HepG2 (cell line): ENCODE measurements around the gene NR1H3. TPM values are rescaled to one million over a fixed set of nuclear protein-coding genes. Genes with fewer than 3 reads are reported as not detected.

Source experiments
- CEBPB ChIP-seq: IDR thresholded peaks from 2 replicates; pipeline ENCODE4 v1.6.1; 2011; ENCODE audit warnings: low read depth, low read length, improper control_type of control experiment, borderline replicate concordance
- SMYD3 ChIP-seq: sonication (generic); formaldehyde crosslinking; IDR thresholded peaks from 2 replicates; pipeline ENCODE4 v1.8.1; 2023; ENCODE audit warnings: mild to moderate bottlenecking, missing genetic modification reagents
- TIGD3 ChIP-seq: sonication (generic); formaldehyde crosslinking; IDR thresholded peaks from 2 replicates; pipeline ENCODE4 v1.5.1; 2020; ENCODE audit warnings: mild to moderate bottlenecking, missing genetic modification reagents, borderline replicate concordance
- polyA plus RNA-seq, 8 experiments: library from polyadenylated mRNA; depleted of rRNA in 3 of 8; stranded (reverse) in 7 of 8; unstranded in 1 of 8; fragments of >200 nt; fragmentation: Illumina TruSeq in 4 of 8; extraction: Trizol in 4 of 8; gene quantifications; 2 replicates each; pipeline versions ENCODE4 v1.2.1 to v1.2.3, GENCODE V29; 2011 to 2016; ENCODE audit warnings: low read depth in 4 of 8, missing spikeins in 1 of 8, mixed read lengths in 1 of 8; ENCODE audit not compliant: insufficient read depth in 1 of 8
- total RNA-seq, 5 experiments: library from RNA; depleted of rRNA; stranded (reverse); fragments of >200 nt; fragmentation: Illumina TruSeq; extraction: Trizol; gene quantifications; 2 replicates each; pipeline ENCODE4 v1.2.3, GENCODE V29; 2016; ENCODE audit warnings: low read depth in 1 of 5
- TF ChIP-seq, protein P1 (sequence below): sonication (generic); formaldehyde crosslinking; IDR thresholded peaks from 2 replicates; pipeline ENCODE4 v1.8.1; 2023; ENCODE audit warnings: mild to moderate bottlenecking, inconsistent platforms, moderate library complexity, missing genetic modification reagents, borderline replicate concordance
- TF ChIP-seq, protein P2 (sequence below): sonication (generic); formaldehyde crosslinking; IDR thresholded peaks from 2 replicates; pipeline ENCODE4 v1.5.0; 2020; ENCODE audit warnings: missing genetic modification reagents

Gene NR1H3
- total and polyA plus RNA-seq, 2 of the 13 experiments (the other 11 are each of a cell fraction or from before 2014, with no cell fraction given), result 41.8 to 102 TPM

GRCh38 chr11:47215366-47215910 is 42.4 kb upstream of the NR1H3 start (continued):
- TF ChIP-seq TIGD3 (CRISPR knock-in tag), result 0 out of 2 replicates have a peak, but pooled peaks have one; percentile 33
- TF ChIP-seq, protein P1, sequence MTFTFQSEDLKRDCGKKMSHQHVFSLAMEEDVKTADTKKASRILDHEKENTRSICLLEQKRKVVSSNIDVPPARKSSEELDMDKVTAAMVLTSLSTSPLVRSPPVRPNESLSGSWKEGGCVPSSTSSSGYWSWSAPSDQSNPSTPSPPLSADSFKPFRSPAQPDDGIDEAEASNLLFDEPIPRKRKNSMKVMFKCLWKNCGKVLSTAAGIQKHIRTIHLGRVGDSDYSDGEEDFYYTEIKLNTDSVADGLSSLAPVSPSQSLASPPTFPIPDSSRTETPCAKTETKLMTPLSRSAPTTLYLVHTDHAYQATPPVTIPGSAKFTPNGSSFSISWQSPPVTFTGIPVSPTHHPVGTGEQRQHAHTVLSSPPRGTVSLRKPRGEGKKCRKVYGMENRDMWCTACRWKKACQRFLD (CRISPR knock-in tag), result no peak
- no peak for TF ChIP-seq CEBPB
- TF ChIP-seq, protein P2, sequence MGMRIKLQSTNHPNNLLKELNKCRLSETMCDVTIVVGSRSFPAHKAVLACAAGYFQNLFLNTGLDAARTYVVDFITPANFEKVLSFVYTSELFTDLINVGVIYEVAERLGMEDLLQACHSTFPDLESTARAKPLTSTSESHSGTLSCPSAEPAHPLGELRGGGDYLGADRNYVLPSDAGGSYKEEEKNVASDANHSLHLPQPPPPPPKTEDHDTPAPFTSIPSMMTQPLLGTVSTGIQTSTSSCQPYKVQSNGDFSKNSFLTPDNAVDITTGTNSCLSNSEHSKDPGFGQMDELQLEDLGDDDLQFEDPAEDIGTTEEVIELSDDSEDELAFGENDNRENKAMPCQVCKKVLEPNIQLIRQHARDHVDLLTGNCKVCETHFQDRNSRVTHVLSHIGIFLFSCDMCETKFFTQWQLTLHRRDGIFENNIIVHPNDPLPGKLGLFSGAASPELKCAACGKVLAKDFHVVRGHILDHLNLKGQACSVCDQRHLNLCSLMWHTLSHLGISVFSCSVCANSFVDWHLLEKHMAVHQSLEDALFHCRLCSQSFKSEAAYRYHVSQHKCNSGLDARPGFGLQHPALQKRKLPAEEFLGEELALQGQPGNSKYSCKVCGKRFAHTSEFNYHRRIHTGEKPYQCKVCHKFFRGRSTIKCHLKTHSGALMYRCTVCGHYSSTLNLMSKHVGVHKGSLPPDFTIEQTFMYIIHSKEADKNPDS, result peak; percentile 21; the same call in 1 of the 2 replicates
- no peak for TF ChIP-seq SMYD3 (CRISPR knock-in tag)
